NT2/D1 (cell line): ENCODE measurements around the gene INTS12.

Source experiments
- SUZ12 ChIP-seq: IDR thresholded peaks from 2 replicates; pipeline ENCODE4 v1.6.1; 2011; ENCODE audit not compliant: insufficient read length, insufficient read depth; ENCODE audit errors: extremely low read depth
- YY1 ChIP-seq: IDR thresholded peaks from 2 replicates; pipeline ENCODE4 v1.6.1; 2011; ENCODE audit not compliant: insufficient read length, insufficient read depth
- ZNF274 ChIP-seq: IDR thresholded peaks from 2 replicates; pipeline ENCODE4 v1.6.1; 2011; ENCODE audit warnings: mild to moderate bottlenecking, low read depth, low read length

DNA sequence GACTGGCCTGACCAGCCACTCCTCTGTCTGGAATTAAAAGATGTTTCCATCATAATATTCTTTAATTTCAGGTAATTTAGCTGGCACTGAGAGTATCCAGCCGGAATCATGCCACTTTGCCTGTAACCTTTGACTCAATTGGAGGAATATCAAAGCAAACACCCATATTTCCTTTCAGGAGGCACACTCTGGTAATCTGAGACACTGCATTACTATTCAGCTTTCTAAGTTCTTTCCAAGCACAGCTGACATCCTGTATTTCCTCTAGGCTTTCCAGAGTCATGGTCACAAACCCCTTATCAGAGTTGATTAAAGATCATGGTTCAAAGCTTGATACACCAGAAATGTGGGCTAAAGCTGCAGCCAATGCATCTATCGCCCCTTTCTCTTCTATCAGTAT, 29.3 kb downstream of the INTS12 start:
- TF ChIP-seq ZNF274 (no peak), SUZ12 (no peak), YY1 (no peak)
